ENCODE results near the gene ELF5.

Gene ELF5

DNA sequence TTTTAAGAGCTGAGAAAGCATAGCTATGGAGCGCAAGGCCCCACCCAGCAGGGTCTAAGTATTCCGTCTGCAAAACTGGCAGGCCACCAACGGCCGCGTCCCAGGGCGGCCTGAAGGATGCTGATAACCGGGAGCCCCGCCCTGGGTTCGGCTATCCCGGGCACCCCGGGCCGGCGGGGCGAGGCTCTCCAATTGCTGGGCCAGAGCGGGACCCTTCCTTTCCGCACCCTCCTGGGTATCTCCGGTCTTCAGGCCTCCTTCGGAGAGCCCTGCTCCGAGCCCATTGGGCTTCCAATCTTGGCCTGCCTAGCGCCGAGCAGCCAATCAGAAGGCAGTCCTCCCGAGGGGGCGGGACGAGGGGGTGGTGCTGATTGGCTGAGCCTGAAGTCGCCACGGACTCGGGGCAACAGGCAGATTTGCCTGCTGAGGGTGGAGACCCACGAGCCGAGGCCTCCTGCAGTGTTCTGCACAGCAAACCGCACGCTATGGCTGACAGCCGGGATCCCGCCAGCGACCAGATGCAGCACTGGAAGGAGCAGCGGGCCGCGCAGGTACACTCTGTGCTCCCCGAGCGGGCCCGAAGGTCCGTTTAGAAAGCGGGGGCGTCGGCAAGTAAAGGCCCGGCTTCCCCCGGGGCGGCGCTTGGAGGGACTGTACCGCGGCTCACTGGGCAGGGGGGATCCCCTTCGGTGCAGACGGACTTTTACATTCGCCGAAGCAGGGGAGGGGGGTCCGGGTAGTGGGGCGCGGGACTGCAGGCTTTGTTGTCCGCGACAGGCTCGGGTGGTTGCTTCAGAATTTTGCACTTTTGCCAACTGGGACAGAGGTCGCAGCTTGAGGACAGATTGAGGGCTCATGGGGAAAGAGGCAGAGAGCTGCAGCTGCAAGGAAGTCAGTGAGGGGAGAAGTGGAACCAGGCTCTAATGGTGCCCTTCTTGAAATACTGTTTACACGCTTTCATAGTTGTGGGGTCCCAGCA lies 74.8 kb downstream of the ELF5 start, which contains the start of gene CAT (continued):
- TF ChIP-seq ZNF335 (tag by site-specific recombination; conservative IDR thresholded peaks at IDR 0.05) (peak; percentile 99), ZBTB48 (tag by site-specific recombination; IDR thresholded peaks at IDR 0.05) (peak; percentile 90), TCF7L2 (IDR thresholded peaks at IDR 0.05; ENCODE audit: borderline replicate concordance, low read depth, low read length) (no peak), SP2 (tag by site-specific recombination; IDR thresholded peaks at IDR 0.05) (peak; percentile 94), ZNF2 (tag by site-specific recombination; IDR thresholded peaks at IDR 0.05) (peak; percentile 85), ZNF280D (tag by site-specific recombination; IDR thresholded peaks at IDR 0.05) (no peak), ZNF692 (tag by site-specific recombination; IDR thresholded peaks at IDR 0.05) (peak; percentile 17; the same call in 1 of the 2 replicates), SP7 (tag by site-specific recombination; IDR thresholded peaks at IDR 0.05) (peak; percentile 64; the same call in 1 of the 2 replicates), RBAK (tag by site-specific recombination; IDR thresholded peaks at IDR 0.05) (no peak), ZNF501 (tag by site-specific recombination; IDR thresholded peaks at IDR 0.05) (peak; percentile 46; the same call in 1 of the 2 replicates), BCL6B (tag by site-specific recombination; IDR thresholded peaks at IDR 0.05) (no peak), ZNF529 (tag by site-specific recombination; IDR thresholded peaks at IDR 0.05; ENCODE audit: insufficient replicate concordance) (no peak), ZNF514 (tag by site-specific recombination; IDR thresholded peaks at IDR 0.05) (no peak), ZNF311 (tag by site-specific recombination; IDR thresholded peaks at IDR 0.05; ENCODE audit: borderline replicate concordance) (no peak), ZNF521 (tag by site-specific recombination; IDR thresholded peaks at IDR 0.05) (no peak), ZNF433 (tag by site-specific recombination; IDR thresholded peaks at IDR 0.05; ENCODE audit: low read depth) (no peak), SCRT2 (tag by site-specific recombination; IDR thresholded peaks at IDR 0.05) (peak; percentile 99), ZNF18 (tag by site-specific recombination; IDR thresholded peaks at IDR 0.05) (no peak), ZNF837 (tag by site-specific recombination; IDR thresholded peaks at IDR 0.05) (peak; percentile 70; the same call in 1 of the 2 replicates)
- TF ChIP-seq, protein P1, sequence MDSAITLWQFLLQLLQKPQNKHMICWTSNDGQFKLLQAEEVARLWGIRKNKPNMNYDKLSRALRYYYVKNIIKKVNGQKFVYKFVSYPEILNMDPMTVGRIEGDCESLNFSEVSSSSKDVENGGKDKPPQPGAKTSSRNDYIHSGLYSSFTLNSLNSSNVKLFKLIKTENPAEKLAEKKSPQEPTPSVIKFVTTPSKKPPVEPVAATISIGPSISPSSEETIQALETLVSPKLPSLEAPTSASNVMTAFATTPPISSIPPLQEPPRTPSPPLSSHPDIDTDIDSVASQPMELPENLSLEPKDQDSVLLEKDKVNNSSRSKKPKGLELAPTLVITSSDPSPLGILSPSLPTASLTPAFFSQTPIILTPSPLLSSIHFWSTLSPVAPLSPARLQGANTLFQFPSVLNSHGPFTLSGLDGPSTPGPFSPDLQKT (IDR thresholded peaks at IDR 0.05; ENCODE audit: borderline replicate concordance, low read depth, low read length): no peak
- TF ChIP-seq, protein P2, sequence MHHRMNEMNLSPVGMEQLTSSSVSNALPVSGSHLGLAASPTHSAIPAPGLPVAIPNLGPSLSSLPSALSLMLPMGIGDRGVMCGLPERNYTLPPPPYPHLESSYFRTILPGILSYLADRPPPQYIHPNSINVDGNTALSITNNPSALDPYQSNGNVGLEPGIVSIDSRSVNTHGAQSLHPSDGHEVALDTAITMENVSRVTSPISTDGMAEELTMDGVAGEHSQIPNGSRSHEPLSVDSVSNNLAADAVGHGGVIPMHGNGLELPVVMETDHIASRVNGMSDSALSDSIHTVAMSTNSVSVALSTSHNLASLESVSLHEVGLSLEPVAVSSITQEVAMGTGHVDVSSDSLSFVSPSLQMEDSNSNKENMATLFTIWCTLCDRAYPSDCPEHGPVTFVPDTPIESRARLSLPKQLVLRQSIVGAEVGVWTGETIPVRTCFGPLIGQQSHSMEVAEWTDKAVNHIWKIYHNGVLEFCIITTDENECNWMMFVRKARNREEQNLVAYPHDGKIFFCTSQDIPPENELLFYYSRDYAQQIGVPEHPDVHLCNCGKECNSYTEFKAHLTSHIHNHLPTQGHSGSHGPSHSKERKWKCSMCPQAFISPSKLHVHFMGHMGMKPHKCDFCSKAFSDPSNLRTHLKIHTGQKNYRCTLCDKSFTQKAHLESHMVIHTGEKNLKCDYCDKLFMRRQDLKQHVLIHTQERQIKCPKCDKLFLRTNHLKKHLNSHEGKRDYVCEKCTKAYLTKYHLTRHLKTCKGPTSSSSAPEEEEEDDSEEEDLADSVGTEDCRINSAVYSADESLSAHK (tag by site-specific recombination; IDR thresholded peaks at IDR 0.05): no peak
- TF ChIP-seq, protein P3, sequence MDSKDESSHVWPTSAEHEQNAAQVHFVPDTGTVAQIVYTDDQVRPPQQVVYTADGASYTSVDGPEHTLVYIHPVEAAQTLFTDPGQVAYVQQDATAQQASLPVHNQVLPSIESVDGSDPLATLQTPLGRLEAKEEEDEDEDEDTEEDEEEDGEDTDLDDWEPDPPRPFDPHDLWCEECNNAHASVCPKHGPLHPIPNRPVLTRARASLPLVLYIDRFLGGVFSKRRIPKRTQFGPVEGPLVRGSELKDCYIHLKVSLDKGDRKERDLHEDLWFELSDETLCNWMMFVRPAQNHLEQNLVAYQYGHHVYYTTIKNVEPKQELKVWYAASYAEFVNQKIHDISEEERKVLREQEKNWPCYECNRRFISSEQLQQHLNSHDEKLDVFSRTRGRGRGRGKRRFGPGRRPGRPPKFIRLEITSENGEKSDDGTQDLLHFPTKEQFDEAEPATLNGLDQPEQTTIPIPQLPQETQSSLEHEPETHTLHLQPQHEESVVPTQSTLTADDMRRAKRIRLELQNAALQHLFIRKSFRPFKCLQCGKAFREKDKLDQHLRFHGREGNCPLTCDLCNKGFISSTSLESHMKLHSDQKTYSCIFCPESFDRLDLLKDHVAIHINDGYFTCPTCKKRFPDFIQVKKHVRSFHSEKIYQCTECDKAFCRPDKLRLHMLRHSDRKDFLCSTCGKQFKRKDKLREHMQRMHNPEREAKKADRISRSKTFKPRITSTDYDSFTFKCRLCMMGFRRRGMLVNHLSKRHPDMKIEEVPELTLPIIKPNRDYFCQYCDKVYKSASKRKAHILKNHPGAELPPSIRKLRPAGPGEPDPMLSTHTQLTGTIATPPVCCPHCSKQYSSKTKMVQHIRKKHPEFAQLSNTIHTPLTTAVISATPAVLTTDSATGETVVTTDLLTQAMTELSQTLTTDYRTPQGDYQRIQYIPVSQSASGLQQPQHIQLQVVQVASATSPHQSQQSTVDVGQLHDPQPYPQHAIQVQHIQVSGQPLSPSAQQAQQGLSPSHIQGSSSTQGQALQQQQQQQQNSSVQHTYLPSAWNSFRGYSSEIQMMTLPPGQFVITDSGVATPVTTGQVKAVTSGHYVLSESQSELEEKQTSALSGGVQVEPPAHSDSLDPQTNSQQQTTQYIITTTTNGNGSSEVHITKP (tag by site-specific recombination; IDR thresholded peaks at IDR 0.05): peak; percentile 97
